Measurements from ENCODE around the gene OR1J1.

OR1J1 gene

DNA sequence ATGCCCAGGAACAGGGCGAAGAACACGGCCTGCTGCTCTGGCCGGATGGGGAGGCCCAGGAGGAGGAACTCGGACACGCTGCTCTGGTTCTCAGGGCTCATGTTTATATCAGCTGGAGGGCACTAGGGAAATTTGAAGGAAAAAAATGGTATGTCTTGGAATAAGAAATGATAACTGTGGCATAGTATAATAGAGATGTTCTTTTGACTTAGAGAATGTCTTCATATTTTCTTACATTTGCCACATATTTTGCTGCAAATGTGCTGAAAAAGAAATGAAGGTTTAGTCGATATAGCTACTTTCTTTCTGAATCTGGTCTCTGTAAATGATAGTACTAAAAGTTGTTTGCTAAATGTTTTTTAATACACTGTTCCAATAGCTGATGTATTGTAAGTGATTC, at the start of gene OR1J1:
Gene OR1J1 (minus strand): TSS at position 101 of the 400 bp plus-strand sequence. CDS start 0 bp downstream, at position 101.
- no peaks in the 10 kb centered on the region for H3K27me3 ChIP-seq (ENCODE audit: control insufficient read depth in 2 of 2, insufficient read depth in 2 of 2, low read length in 2 of 2)
- H3K36me3 ChIP-seq (ENCODE audit: control insufficient read depth in 2 of 2, insufficient read depth in 2 of 2, low read length in 2 of 2) = no peaks in the 10 kb centered on the region
- H3K9me3 ChIP-seq (ENCODE audit: control insufficient read depth in 2 of 2, low read length in 2 of 2) = no peaks in the 10 kb centered on the region
- no peak within 1 kb of the TSS for H3K9ac ChIP-seq (ENCODE audit: low read depth in 1 of 2, low read length in 2 of 2)
- no peak within 1 kb of the TSS for H3K27ac ChIP-seq (ENCODE audit: low read depth in 2 of 2, low read length in 2 of 2)
- no peaks in the 10 kb centered on the region for H3K4me1 ChIP-seq (ENCODE audit: control insufficient read depth in 2 of 2, insufficient read depth in 2 of 2, low read length in 2 of 2)
- no peak within 1 kb of the TSS for H3K4me3 ChIP-seq (ENCODE audit: low read length in 2 of 2)

DNA sequence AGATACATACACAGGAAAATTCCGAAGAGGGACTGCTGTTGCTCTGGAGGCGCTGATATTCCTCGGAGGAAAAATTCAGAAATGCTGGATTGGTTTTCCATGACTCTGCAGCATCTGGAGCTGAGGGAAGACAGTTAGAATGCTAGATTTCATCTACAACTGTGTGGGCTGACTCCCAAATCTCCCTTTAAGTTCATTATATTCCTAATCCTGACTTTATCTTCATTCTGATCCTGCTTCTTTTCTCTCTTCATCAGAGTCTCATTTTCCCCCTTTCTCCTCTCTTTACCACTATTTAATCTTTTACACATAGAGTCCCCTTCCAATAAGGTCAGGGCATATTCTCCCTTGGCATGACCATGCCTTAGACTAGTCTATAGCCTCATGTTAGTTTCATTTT, 49.5 kb upstream of the OR1J1 start, which contains the start of gene OR1N1:
Gene OR1N1 (minus strand): TSS at position 101 of the 400 bp plus-strand sequence. CDS start 0 bp downstream, at position 101.
- Histone ChIP-seq H3K9ac (ENCODE audit: low read depth in 1 of 2, low read length in 2 of 2) (no peak within 1 kb of the TSS), H3K4me3 (ENCODE audit: low read length in 2 of 2) (no peak within 1 kb of the TSS), H3K4me1 (ENCODE audit: control insufficient read depth in 2 of 2, insufficient read depth in 2 of 2, low read length in 2 of 2) (no peaks in the 10 kb centered on the region)

GRCh38 chr9:122526602-122527001, 48.9 kb upstream of the OR1J1 start:
- H3K9me3 ChIP-seq (ENCODE audit: control insufficient read depth in 2 of 2, low read length in 2 of 2) = peaks cover 0 to 3% of the 10 kb centered on the region in 2 donors
- no peaks in the 10 kb centered on the region for H3K36me3 ChIP-seq (ENCODE audit: control insufficient read depth in 2 of 2, insufficient read depth in 2 of 2, low read length in 2 of 2)
- H3K4me1 ChIP-seq (ENCODE audit: control insufficient read depth in 2 of 2, insufficient read depth in 2 of 2, low read length in 2 of 2) = no peaks in the 10 kb centered on the region
- peaks cover 3 to 5% of the 10 kb centered on the region in 2 donors for H3K27me3 ChIP-seq (ENCODE audit: control insufficient read depth in 2 of 2, insufficient read depth in 2 of 2, low read length in 2 of 2)
- H3K27ac ChIP-seq (ENCODE audit: low read depth in 2 of 2, low read length in 2 of 2) = no peak overlapping the region
- no peak overlapping the region for H3K4me3 ChIP-seq (ENCODE audit: low read length in 2 of 2)
- H3K9ac ChIP-seq (ENCODE audit: low read depth in 1 of 2, low read length in 2 of 2) = no peak overlapping the region

More for the DNA sequence above, 49.5 kb upstream of the OR1J1 start, which contains the start of gene OR1N1:
- H3K27me3 ChIP-seq (ENCODE audit: control insufficient read depth in 2 of 2, insufficient read depth in 2 of 2, low read length in 2 of 2) = peaks cover 3 to 5% of the 10 kb centered on the region in 2 donors
- no peaks in the 10 kb centered on the region for H3K9me3 ChIP-seq (ENCODE audit: control insufficient read depth in 2 of 2, low read length in 2 of 2)
- H3K27ac ChIP-seq (ENCODE audit: low read depth in 2 of 2, low read length in 2 of 2) = no peak within 1 kb of the TSS
- no peaks in the 10 kb centered on the region for H3K36me3 ChIP-seq (ENCODE audit: control insufficient read depth in 2 of 2, insufficient read depth in 2 of 2, low read length in 2 of 2)

DNA sequence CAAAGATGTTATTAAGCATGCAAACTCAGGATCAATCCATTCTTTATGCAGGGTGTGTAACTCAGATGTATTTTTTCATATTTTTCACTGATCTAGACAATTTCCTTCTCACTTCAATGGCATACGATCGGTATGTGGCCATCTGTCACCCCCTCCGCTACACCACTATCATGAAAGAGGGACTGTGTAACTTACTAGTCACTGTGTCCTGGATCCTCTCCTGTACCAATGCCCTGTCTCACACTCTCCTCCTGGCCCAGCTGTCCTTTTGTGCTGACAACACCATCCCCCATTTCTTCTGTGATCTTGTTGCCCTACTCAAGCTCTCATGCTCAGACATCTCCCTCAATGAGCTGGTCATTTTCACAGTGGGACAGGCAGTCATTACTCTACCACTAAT, 41.6 kb upstream of the OR1J1 start:
- Histone ChIP-seq H3K9me3 (ENCODE audit: control insufficient read depth in 2 of 2, low read length in 2 of 2) (peaks cover 0 to 4% of the 10 kb centered on the region in 2 donors), H3K4me3 (ENCODE audit: low read length in 2 of 2) (no peak overlapping the region), H3K27ac (ENCODE audit: low read depth in 2 of 2, low read length in 2 of 2) (no peak overlapping the region), H3K36me3 (ENCODE audit: control insufficient read depth in 2 of 2, insufficient read depth in 2 of 2, low read length in 2 of 2) (no peaks in the 10 kb centered on the region), H3K4me1 (ENCODE audit: control insufficient read depth in 2 of 2, insufficient read depth in 2 of 2, low read length in 2 of 2) (no peaks in the 10 kb centered on the region), H3K27me3 (ENCODE audit: control insufficient read depth in 2 of 2, insufficient read depth in 2 of 2, low read length in 2 of 2) (peaks cover 0 to 3% of the 10 kb centered on the region in 2 donors), H3K9ac (ENCODE audit: low read depth in 1 of 2, low read length in 2 of 2) (no peak overlapping the region)

DNA sequence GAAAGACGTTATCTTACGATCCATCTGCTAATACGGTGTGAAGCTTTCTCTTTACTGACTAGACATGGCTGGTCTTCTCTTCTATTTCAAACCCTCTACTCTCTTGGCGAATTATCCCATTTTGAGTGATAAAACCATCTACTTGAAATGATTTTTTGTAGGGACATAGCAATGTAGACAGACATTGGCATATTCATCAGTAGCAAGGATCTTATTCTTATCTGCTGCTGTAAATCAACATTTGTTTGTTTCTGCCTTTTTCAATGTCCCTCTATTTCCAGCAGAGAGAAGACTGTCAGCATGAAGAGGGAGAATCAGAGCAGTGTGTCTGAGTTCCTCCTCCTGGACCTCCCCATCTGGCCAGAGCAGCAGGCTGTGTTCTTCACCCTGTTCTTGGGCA, 41.1 kb upstream of the OR1J1 start, which contains the start of gene OR1J4:
Gene OR1J4 (plus strand): TSS at position 301 of the 400 bp plus-strand sequence. CDS start 0 bp downstream, at position 301.
- no peak within 1 kb of the TSS for H3K27ac ChIP-seq (ENCODE audit: low read depth in 2 of 2, low read length in 2 of 2)
- H3K9me3 ChIP-seq (ENCODE audit: control insufficient read depth in 2 of 2, low read length in 2 of 2) = peaks cover 0 to 4% of the 10 kb centered on the region in 2 donors
- H3K4me1 ChIP-seq (ENCODE audit: control insufficient read depth in 2 of 2, insufficient read depth in 2 of 2, low read length in 2 of 2) = no peaks in the 10 kb centered on the region
- H3K36me3 ChIP-seq (ENCODE audit: control insufficient read depth in 2 of 2, insufficient read depth in 2 of 2, low read length in 2 of 2) = no peaks in the 10 kb centered on the region
- H3K4me3 ChIP-seq (ENCODE audit: low read length in 2 of 2) = no peak within 1 kb of the TSS
- peaks cover 0 to 3% of the 10 kb centered on the region in 2 donors for H3K27me3 ChIP-seq (ENCODE audit: control insufficient read depth in 2 of 2, insufficient read depth in 2 of 2, low read length in 2 of 2)
- no peak within 1 kb of the TSS for H3K9ac ChIP-seq (ENCODE audit: low read depth in 1 of 2, low read length in 2 of 2)

- H3K9ac ChIP-seq (ENCODE audit: low read depth in 1 of 2, low read length in 2 of 2) = no peak overlapping the region
- H3K27me3 ChIP-seq (ENCODE audit: control insufficient read depth in 2 of 2, insufficient read depth in 2 of 2, low read length in 2 of 2) = peaks cover 0 to 3% of the 10 kb centered on the region in 2 donors
- no peaks in the 10 kb centered on the region for H3K4me1 ChIP-seq (ENCODE audit: control insufficient read depth in 2 of 2, insufficient read depth in 2 of 2, low read length in 2 of 2)
- no peaks in the 10 kb centered on the region for H3K36me3 ChIP-seq (ENCODE audit: control insufficient read depth in 2 of 2, insufficient read depth in 2 of 2, low read length in 2 of 2)
- H3K27ac ChIP-seq (ENCODE audit: low read depth in 2 of 2, low read length in 2 of 2) = no peak overlapping the region
- H3K9me3 ChIP-seq (ENCODE audit: control insufficient read depth in 2 of 2, low read length in 2 of 2) = peaks cover 0 to 4% of the 10 kb centered on the region in 2 donors
- H3K4me3 ChIP-seq (ENCODE audit: low read length in 2 of 2) = no peak overlapping the region
Observed at GRCh38 chr9:122518226-122518625, 40.5 kb upstream of the OR1J1 start.

DNA sequence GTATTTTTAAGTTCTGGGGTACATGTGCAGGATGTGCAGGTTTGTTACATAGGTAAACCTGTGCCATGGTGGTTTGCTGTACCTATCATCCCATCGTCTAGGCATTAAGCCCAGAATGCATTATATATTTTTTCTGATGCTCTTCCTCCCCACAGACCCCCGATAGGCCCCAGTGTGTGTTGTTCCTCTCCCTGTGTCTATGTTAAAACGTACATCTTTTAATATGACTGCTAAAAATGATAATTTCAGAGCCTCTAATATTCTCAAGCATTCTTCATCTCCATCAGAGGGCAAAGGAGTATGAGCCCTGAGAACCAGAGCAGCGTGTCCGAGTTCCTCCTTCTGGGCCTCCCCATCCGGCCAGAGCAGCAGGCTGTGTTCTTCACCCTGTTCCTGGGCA, 32.8 kb upstream of the OR1J1 start, which contains the start of gene OR1J2:
Gene OR1J2 (plus strand): TSS at position 301 of the 400 bp plus-strand sequence. CDS start 0 bp downstream, at position 301.
- Histone ChIP-seq H3K4me3 (ENCODE audit: low read length in 2 of 2) (no peak within 1 kb of the TSS), H3K27ac (ENCODE audit: low read depth in 2 of 2, low read length in 2 of 2) (no peak within 1 kb of the TSS), H3K27me3 (ENCODE audit: control insufficient read depth in 2 of 2, insufficient read depth in 2 of 2, low read length in 2 of 2) (peaks cover 0 to 5% of the 10 kb centered on the region in 2 donors), H3K36me3 (ENCODE audit: control insufficient read depth in 2 of 2, insufficient read depth in 2 of 2, low read length in 2 of 2) (no peaks in the 10 kb centered on the region), H3K9ac (ENCODE audit: low read depth in 1 of 2, low read length in 2 of 2) (no peak within 1 kb of the TSS), H3K9me3 (ENCODE audit: control insufficient read depth in 2 of 2, low read length in 2 of 2) (no peaks in the 10 kb centered on the region), H3K4me1 (ENCODE audit: control insufficient read depth in 2 of 2, insufficient read depth in 2 of 2, low read length in 2 of 2) (no peaks in the 10 kb centered on the region)

GRCh38 chr9:122506964-122507363, 29.2 kb upstream of the OR1J1 start:
- no peaks in the 10 kb centered on the region for H3K36me3 ChIP-seq (ENCODE audit: control insufficient read depth in 2 of 2, insufficient read depth in 2 of 2, low read length in 2 of 2)
- no peaks in the 10 kb centered on the region for H3K9me3 ChIP-seq (ENCODE audit: control insufficient read depth in 2 of 2, low read length in 2 of 2)
- H3K9ac ChIP-seq (ENCODE audit: low read depth in 1 of 2, low read length in 2 of 2) = no peak overlapping the region
- no peaks in the 10 kb centered on the region for H3K4me1 ChIP-seq (ENCODE audit: control insufficient read depth in 2 of 2, insufficient read depth in 2 of 2, low read length in 2 of 2)
- H3K27ac ChIP-seq (ENCODE audit: low read depth in 2 of 2, low read length in 2 of 2) = no peak overlapping the region
- H3K27me3 ChIP-seq (ENCODE audit: control insufficient read depth in 2 of 2, insufficient read depth in 2 of 2, low read length in 2 of 2) = peaks cover 0 to 5% of the 10 kb centered on the region in 2 donors
- H3K4me3 ChIP-seq (ENCODE audit: low read length in 2 of 2) = no peak overlapping the region

DNA sequence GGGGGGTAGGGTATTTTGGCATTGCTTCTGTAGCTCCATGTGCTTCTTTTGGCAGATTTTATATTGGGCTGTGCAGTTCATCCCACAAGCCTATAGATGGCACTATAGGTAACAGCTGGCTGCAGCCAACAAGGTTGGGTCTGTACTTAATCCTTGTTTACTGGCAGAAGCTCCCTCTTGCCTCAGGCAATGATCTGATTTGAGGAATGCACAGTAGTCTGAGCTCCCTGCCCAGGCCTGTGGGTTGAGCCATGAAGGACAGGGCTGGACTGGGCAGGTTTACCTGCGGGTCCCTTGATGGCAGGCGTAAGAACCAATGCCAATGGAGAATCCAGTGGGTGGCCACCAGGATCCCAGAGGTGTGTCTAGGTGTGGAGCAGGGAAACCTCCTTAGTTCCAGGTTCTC, 21.2 kb upstream of the OR1J1 start:
- H3K36me3 ChIP-seq (ENCODE audit: control insufficient read depth in 2 of 2, insufficient read depth in 2 of 2, low read length in 2 of 2) = no peaks in the 10 kb centered on the region
- H3K4me3 ChIP-seq (ENCODE audit: low read length in 2 of 2) = no peak overlapping the region
- H3K27me3 ChIP-seq (ENCODE audit: control insufficient read depth in 2 of 2, insufficient read depth in 2 of 2, low read length in 2 of 2) = peaks cover 0 to 3% of the 10 kb centered on the region in 2 donors
- H3K9me3 ChIP-seq (ENCODE audit: control insufficient read depth in 2 of 2, low read length in 2 of 2) = no peaks in the 10 kb centered on the region
- H3K9ac ChIP-seq (ENCODE audit: low read depth in 1 of 2, low read length in 2 of 2) = no peak overlapping the region
- no peak overlapping the region for H3K27ac ChIP-seq (ENCODE audit: low read depth in 2 of 2, low read length in 2 of 2)
- no peaks in the 10 kb centered on the region for H3K4me1 ChIP-seq (ENCODE audit: control insufficient read depth in 2 of 2, insufficient read depth in 2 of 2, low read length in 2 of 2)

- no peak overlapping the region for H3K9ac ChIP-seq (ENCODE audit: low read depth in 1 of 2, low read length in 2 of 2)
- no peaks in the 10 kb centered on the region for H3K27me3 ChIP-seq (ENCODE audit: control insufficient read depth in 2 of 2, insufficient read depth in 2 of 2, low read length in 2 of 2)
- H3K36me3 ChIP-seq (ENCODE audit: control insufficient read depth in 2 of 2, insufficient read depth in 2 of 2, low read length in 2 of 2) = no peaks in the 10 kb centered on the region
- no peak overlapping the region for H3K27ac ChIP-seq (ENCODE audit: low read depth in 2 of 2, low read length in 2 of 2)
- H3K4me1 ChIP-seq (ENCODE audit: control insufficient read depth in 2 of 2, insufficient read depth in 2 of 2, low read length in 2 of 2) = no peaks in the 10 kb centered on the region
- H3K9me3 ChIP-seq (ENCODE audit: control insufficient read depth in 2 of 2, low read length in 2 of 2) = no peaks in the 10 kb centered on the region
- H3K4me3 ChIP-seq (ENCODE audit: low read length in 2 of 2) = no peak overlapping the region
Observed at GRCh38 chr9:122479062-122479461, 1.3 kb upstream of the OR1J1 start.
